ENCODE data around the gene PDE4D. TPM values are rescaled to one million over a fixed set of nuclear protein-coding genes. Genes with fewer than 3 reads are reported as not detected.
A peak's percentile ranks its signal among the peaks of the same experiment; 100 is the strongest.

Gene PDE4D
- total RNA-seq, 1 experiment from 2014 or later, result 3.3 TPM

DNA sequence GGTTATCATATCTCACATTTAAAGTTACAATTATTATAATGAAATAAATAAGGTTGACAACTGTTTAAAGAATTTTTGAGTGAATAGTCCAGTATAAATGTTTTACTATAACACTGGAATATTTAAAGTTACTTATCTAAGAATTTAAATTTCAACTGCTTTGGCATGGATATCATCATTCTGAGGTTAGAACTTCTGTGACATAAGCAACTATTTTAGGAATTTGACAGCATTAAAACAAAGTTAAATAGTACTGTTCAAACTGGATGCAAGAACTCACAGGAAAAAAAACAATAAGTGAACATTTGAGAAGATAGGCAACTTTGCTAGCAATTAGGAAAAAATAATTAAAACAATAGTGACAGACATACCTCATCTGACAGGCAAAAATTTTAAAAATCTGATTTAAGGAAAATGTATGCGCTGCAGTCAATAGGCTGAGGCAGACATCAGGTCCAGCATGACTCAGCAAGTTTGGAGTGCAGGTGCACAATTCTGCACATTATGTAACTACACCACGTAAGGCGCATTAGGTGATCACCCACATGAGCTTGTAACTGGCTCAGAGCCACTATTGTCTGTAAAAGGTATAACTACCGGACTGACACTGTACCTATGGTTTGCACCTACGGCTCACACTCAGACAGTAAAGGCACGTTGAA, 180.6 kb downstream of the PDE4D start:
- H3K4me3 Mint-ChIP-seq, result no peak overlapping the region
- no peak overlapping the region for H3K27ac Mint-ChIP-seq
- H3K4me1 Mint-ChIP-seq, result peaks cover 50% of the 10 kb centered on the region
- no peak for ATAC-seq
- H3K36me3 Mint-ChIP-seq, result peaks cover 31% of the 10 kb centered on the region
- DNase-seq (ENCODE audit: low spot score), result no peak
- no peaks in the 10 kb centered on the region for H3K27me3 Mint-ChIP-seq (ENCODE audit: low read depth)
- TF ChIP-seq, protein P1, sequence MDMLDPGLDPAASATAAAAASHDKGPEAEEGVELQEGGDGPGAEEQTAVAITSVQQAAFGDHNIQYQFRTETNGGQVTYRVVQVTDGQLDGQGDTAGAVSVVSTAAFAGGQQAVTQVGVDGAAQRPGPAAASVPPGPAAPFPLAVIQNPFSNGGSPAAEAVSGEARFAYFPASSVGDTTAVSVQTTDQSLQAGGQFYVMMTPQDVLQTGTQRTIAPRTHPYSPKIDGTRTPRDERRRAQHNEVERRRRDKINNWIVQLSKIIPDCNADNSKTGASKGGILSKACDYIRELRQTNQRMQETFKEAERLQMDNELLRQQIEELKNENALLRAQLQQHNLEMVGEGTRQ (CRISPR knock-in tag; IDR thresholded peaks at IDR 0.05), result no peak
- TF ChIP-seq, protein P2, sequence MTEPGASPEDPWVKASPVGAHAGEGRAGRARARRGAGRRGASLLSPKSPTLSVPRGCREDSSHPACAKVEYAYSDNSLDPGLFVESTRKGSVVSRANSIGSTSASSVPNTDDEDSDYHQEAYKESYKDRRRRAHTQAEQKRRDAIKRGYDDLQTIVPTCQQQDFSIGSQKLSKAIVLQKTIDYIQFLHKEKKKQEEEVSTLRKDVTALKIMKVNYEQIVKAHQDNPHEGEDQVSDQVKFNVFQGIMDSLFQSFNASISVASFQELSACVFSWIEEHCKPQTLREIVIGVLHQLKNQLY (CRISPR knock-in tag; IDR thresholded peaks at IDR 0.05), result no peak
- ChIA-PET CTCF (no interaction called here), POLR2A (no interaction called here)
- peaks cover 31% of the 10 kb centered on the region for H3K9me3 Mint-ChIP-seq

DNA sequence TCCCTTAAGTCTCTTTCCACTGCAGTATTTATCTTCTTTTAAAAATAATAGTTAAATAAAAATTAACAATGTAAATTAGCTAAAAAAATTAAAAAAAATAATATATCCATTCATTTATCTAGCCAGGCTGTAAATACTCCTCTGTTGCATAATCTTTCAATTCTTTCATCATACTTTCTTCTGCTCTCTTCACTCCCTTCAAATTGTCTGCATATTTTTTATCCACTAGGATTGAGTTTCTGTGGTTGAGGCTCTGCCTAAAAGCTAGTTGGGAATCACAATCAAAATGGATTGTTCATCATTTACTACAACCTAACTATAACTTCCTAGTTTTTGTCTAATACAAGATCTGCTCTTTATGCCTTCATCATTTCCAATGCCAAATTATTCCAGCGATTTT, 182.2 kb downstream of the PDE4D start:
- H3K4me1 Mint-ChIP-seq, result peaks cover 46% of the 10 kb centered on the region
- peaks cover 31% of the 10 kb centered on the region for H3K36me3 Mint-ChIP-seq
- H3K27me3 Mint-ChIP-seq (ENCODE audit: low read depth), result no peaks in the 10 kb centered on the region
- POLR2A ChIA-PET, result no interaction called here
- TF ChIP-seq, protein P3, sequence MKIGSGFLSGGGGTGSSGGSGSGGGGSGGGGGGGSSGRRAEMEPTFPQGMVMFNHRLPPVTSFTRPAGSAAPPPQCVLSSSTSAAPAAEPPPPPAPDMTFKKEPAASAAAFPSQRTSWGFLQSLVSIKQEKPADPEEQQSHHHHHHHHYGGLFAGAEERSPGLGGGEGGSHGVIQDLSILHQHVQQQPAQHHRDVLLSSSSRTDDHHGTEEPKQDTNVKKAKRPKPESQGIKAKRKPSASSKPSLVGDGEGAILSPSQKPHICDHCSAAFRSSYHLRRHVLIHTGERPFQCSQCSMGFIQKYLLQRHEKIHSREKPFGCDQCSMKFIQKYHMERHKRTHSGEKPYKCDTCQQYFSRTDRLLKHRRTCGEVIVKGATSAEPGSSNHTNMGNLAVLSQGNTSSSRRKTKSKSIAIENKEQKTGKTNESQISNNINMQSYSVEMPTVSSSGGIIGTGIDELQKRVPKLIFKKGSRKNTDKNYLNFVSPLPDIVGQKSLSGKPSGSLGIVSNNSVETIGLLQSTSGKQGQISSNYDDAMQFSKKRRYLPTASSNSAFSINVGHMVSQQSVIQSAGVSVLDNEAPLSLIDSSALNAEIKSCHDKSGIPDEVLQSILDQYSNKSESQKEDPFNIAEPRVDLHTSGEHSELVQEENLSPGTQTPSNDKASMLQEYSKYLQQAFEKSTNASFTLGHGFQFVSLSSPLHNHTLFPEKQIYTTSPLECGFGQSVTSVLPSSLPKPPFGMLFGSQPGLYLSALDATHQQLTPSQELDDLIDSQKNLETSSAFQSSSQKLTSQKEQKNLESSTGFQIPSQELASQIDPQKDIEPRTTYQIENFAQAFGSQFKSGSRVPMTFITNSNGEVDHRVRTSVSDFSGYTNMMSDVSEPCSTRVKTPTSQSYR (CRISPR knock-in tag; IDR thresholded peaks at IDR 0.05), result no peak
- TF ChIP-seq ESRRA (CRISPR knock-in tag; IDR thresholded peaks at IDR 0.05; ENCODE audit: borderline replicate concordance), result no peak
- TF ChIP-seq ZBTB21 (CRISPR knock-in tag; IDR thresholded peaks at IDR 0.05; ENCODE audit: borderline replicate concordance), result no peak
- no peak for TF ChIP-seq GTF2I (CRISPR knock-in tag; conservative IDR thresholded peaks at IDR 0.05)
- TF ChIP-seq, protein P4, sequence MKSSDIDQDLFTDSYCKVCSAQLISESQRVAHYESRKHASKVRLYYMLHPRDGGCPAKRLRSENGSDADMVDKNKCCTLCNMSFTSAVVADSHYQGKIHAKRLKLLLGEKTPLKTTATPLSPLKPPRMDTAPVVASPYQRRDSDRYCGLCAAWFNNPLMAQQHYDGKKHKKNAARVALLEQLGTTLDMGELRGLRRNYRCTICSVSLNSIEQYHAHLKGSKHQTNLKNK (CRISPR knock-in tag; IDR thresholded peaks at IDR 0.05), result no peak
- no peak for TF ChIP-seq HMGA2 (CRISPR knock-in tag; IDR thresholded peaks at IDR 0.05)
- no peak for TF ChIP-seq TCF7 (CRISPR knock-in tag; IDR thresholded peaks at IDR 0.05; ENCODE audit: low read depth)
- no peak for TF ChIP-seq JUN (CRISPR knock-in tag; IDR thresholded peaks at IDR 0.05)
- TF ChIP-seq, protein P5, sequence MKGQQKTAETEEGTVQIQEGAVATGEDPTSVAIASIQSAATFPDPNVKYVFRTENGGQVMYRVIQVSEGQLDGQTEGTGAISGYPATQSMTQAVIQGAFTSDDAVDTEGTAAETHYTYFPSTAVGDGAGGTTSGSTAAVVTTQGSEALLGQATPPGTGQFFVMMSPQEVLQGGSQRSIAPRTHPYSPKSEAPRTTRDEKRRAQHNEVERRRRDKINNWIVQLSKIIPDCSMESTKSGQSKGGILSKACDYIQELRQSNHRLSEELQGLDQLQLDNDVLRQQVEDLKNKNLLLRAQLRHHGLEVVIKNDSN (CRISPR knock-in tag; IDR thresholded peaks at IDR 0.05), result no peak
- TF ChIP-seq, protein P6, sequence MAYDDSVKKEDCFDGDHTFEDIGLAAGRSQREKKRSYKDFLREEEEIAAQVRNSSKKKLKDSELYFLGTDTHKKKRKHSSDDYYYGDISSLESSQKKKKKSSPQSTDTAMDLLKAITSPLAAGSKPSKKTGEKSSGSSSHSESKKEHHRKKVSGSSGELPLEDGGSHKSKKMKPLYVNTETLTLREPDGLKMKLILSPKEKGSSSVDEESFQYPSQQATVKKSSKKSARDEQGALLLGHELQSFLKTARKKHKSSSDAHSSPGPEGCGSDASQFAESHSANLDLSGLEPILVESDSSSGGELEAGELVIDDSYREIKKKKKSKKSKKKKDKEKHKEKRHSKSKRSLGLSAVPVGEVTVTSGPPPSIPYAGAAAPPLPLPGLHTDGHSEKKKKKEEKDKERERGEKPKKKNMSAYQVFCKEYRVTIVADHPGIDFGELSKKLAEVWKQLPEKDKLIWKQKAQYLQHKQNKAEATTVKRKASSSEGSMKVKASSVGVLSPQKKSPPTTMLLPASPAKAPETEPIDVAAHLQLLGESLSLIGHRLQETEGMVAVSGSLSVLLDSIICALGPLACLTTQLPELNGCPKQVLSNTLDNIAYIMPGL (CRISPR knock-in tag; IDR thresholded peaks at IDR 0.05), result no peak
- no peak for TF ChIP-seq SOX15 (CRISPR knock-in tag; IDR thresholded peaks at IDR 0.05)
- no peak for TF ChIP-seq ZNF219 (CRISPR knock-in tag; IDR thresholded peaks at IDR 0.05; ENCODE audit: borderline replicate concordance)
- TF ChIP-seq OVOL2 (CRISPR knock-in tag; IDR thresholded peaks at IDR 0.05; ENCODE audit: borderline replicate concordance), result no peak
- TF ChIP-seq FOXJ3 (CRISPR knock-in tag; IDR thresholded peaks at IDR 0.05; ENCODE audit: borderline replicate concordance), result no peak
- ATAC-seq (no peak), DNase-seq (ENCODE audit: low spot score) (no peak)
- no peak overlapping the region for H3K4me3 Mint-ChIP-seq
- H3K9me3 Mint-ChIP-seq, result peaks cover 33% of the 10 kb centered on the region
- CTCF ChIA-PET, result no interaction called here
- H3K27ac Mint-ChIP-seq, result peak overlapping the region; percentile 83
